GM18868 (cell line): ENCODE measurements around the gene NPY1R.

Experiments
- ATAC-seq: cut with Tn5 transposase; IDR thresholded peaks from one replicate; pipeline ENCODE4 v1.9.1; 2021; ENCODE audit warnings: mild to moderate bottlenecking, moderate library complexity; ENCODE audit not compliant: unreplicated experiment

NPY1R gene

GRCh38 chr4:163332526-163333406, at the start of gene NPY1R:
TSS of gene NPY1R (minus strand) at chr4:163332596. CDS start at chr4:163326554, 6,042 bp downstream.
- peak; percentile 86 for ATAC-seq

GRCh38 chr4:163380703-163381102, 48.3 kb upstream of the NPY1R start:
- ATAC-seq = no peak

- no peak for ATAC-seq
These were observed 46.3 kb upstream of the NPY1R start for GRCh38 chr4:163378661-163379060.

GRCh38 chr4:163372029-163372428, 39.6 kb upstream of the NPY1R start:
- no peak for ATAC-seq

GRCh38 chr4:163367651-163368050, 35.3 kb upstream of the NPY1R start:
- no peak for ATAC-seq

GRCh38 chr4:163356104-163356503, 23.7 kb upstream of the NPY1R start:
- ATAC-seq = no peak

- ATAC-seq = no peak
These were observed 20.7 kb upstream of the NPY1R start for GRCh38 chr4:163353054-163353453.

GRCh38 chr4:163350672-163351071, 18.3 kb upstream of the NPY1R start:
- no peak for ATAC-seq

- no peak for ATAC-seq
These were observed 12.0 kb upstream of the NPY1R start for GRCh38 chr4:163344147-163345125.

- ATAC-seq = no peak
These were observed 11.3 kb upstream of the NPY1R start, which contains the start of gene NPY5R for GRCh38 chr4:163343604-163344146. TSS of gene NPY5R (plus strand) at chr4:163343892. CDS start at chr4:163350274, 6,382 bp downstream.

GRCh38 chr4:163335384-163335783, 3.0 kb upstream of the NPY1R start:
- ATAC-seq = no peak

- no peak for ATAC-seq
These were observed 593 bp downstream of the NPY1R start for GRCh38 chr4:163331629-163332376.

GRCh38 chr4:163330916-163331628, 1.3 kb downstream of the NPY1R start:
- no peak for ATAC-seq

GRCh38 chr4:163317110-163317509, 15.3 kb downstream of the NPY1R start:
- no peak for ATAC-seq

- ATAC-seq = no peak
These were observed 22.9 kb downstream of the NPY1R start for GRCh38 chr4:163309466-163309865.

GRCh38 chr4:163303069-163303468, 29.3 kb downstream of the NPY1R start:
- no peak for ATAC-seq

- ATAC-seq = no peak
These were observed 32.0 kb downstream of the NPY1R start for GRCh38 chr4:163300445-163300844.

- ATAC-seq = no peak
These were observed 37.3 kb downstream of the NPY1R start for GRCh38 chr4:163295138-163295537.

GRCh38 chr4:163284304-163284703, 48.1 kb downstream of the NPY1R start:
- ATAC-seq = no peak
